LHCN-M2 (cell line): ENCODE measurements around the gene CCNL2. TPM values are rescaled to one million over a fixed set of nuclear protein-coding genes. Genes with fewer than 3 reads are reported as not detected.
"Not testable (repeated sequence)": the region's sequence is repeated elsewhere in the genome, so short reads cannot be mapped to it uniquely, and the experiment has no call there.

Experiments used
- DNase-seq: peaks from one replicate; pipeline ENCODE4 v3.0.0-alpha.2; 2012; ENCODE audit warnings: low read depth
- total RNA-seq: library from RNA; depleted of rRNA; stranded (reverse); fragments of >200 nt; gene quantifications from 2 replicates; pipeline ENCODE4 v1.2.3, GENCODE V29; 2014

CCNL2 gene
- total RNA-seq, 1 experiment from 2014 or later: 118 TPM

- no peak for DNase-seq
These were observed 25.1 kb downstream of the CCNL2 start for GRCh38 chr1:1373815-1374588.

GRCh38 chr1:1373051-1373814 is 25.9 kb downstream of the CCNL2 start:
- DNase-seq: no peak

GRCh38 chr1:1371746-1372711 is 27.1 kb downstream of the CCNL2 start:
- DNase-seq: peak; percentile 82

GRCh38 chr1:1371364-1371745 is 27.8 kb downstream of the CCNL2 start:
- peak; percentile 84 for DNase-seq

- no peak for DNase-seq
These were observed 28.3 kb downstream of the CCNL2 start for GRCh38 chr1:1370771-1371300.

- DNase-seq: not testable (repeated sequence)
These were observed 29.0 kb downstream of the CCNL2 start for GRCh38 chr1:1370094-1370493.

GRCh38 chr1:1367315-1367714 is 31.8 kb downstream of the CCNL2 start:
- no peak for DNase-seq

- peak; percentile 7 for DNase-seq
These were observed 32.5 kb downstream of the CCNL2 start for GRCh38 chr1:1366699-1367066.

GRCh38 chr1:1365875-1366698 is 33.0 kb downstream of the CCNL2 start:
- DNase-seq: no peak

- DNase-seq: no peak
These were observed 34.9 kb downstream of the CCNL2 start for GRCh38 chr1:1364266-1364665.

GRCh38 chr1:1361982-1362423 is 37.1 kb downstream of the CCNL2 start:
- peak; percentile 86 for DNase-seq

- DNase-seq: no peak
These were observed 37.7 kb downstream of the CCNL2 start for GRCh38 chr1:1361233-1361981.

- DNase-seq: peak; percentile 98
These were observed 38.5 kb downstream of the CCNL2 start for GRCh38 chr1:1360506-1361169.

GRCh38 chr1:1359664-1360468 is 39.3 kb downstream of the CCNL2 start:
- peak; percentile 69 for DNase-seq

GRCh38 chr1:1359308-1359663 is 39.8 kb downstream of the CCNL2 start:
- DNase-seq: peak; percentile 77

GRCh38 chr1:1358433-1359271 is 40.5 kb downstream of the CCNL2 start, which contains the start of gene MXRA8:
TSS of gene MXRA8 (minus strand) at chr1:1358555. CDS start at chr1:1358504, 51 bp downstream.
- peak; percentile 85 for DNase-seq

- DNase-seq: peak; percentile 42
These were observed 41.2 kb downstream of the CCNL2 start for GRCh38 chr1:1357871-1358432.
